Stimulated activated CD8-positive, alpha-beta memory T cell treated with anti-CD3 and anti-CD28 coated beads, Interleukin-15, amount 100 ng/mL, for 24 hours (primary cell): Measurements from ENCODE around the gene MRPL51.

Source experiments
- DNase-seq: peaks from one replicate; pipeline ENCODE4 v3.0.0-alpha.2; 2020; ENCODE audit warnings: low read depth

Gene MRPL51

GRCh38 chr12:6461401-6462233 lies 31.4 kb downstream of the MRPL51 start:
- DNase-seq = no peak

GRCh38 chr12:6460751-6461371 lies 32.2 kb downstream of the MRPL51 start:
- no peak for DNase-seq

- no peak for DNase-seq
Observed at GRCh38 chr12:6459004-6459337, 34.1 kb downstream of the MRPL51 start.

- no peak for DNase-seq
Observed at GRCh38 chr12:6458281-6459003, 34.6 kb downstream of the MRPL51 start.

GRCh38 chr12:6457220-6457945 lies 35.7 kb downstream of the MRPL51 start:
- DNase-seq = no peak

GRCh38 chr12:6452944-6453630 lies 40.0 kb downstream of the MRPL51 start:
- no peak for DNase-seq

GRCh38 chr12:6452245-6452943 lies 40.7 kb downstream of the MRPL51 start:
- DNase-seq = no peak

GRCh38 chr12:6451348-6452244 lies 41.5 kb downstream of the MRPL51 start, which contains the start of gene TAPBPL:
TSS of gene TAPBPL (plus strand) at chr12:6452042. CDS start at chr12:6452249, 207 bp downstream.
- no peak for DNase-seq

- no peak for DNase-seq
Observed at GRCh38 chr12:6450869-6451347, 42.2 kb downstream of the MRPL51 start.

GRCh38 chr12:6450091-6450868 lies 42.8 kb downstream of the MRPL51 start:
- DNase-seq = no peak

- DNase-seq = no peak
Observed at GRCh38 chr12:6444704-6445688, 48.1 kb downstream of the MRPL51 start, which contains the start of gene CD27. TSS of gene CD27 (plus strand) at chr12:6444955. CDS start at chr12:6445096, 141 bp downstream.

GRCh38 chr12:6444031-6444430 lies 49.0 kb downstream of the MRPL51 start:
- DNase-seq = no peak

- no peak for DNase-seq
Observed at GRCh38 chr12:6443361-6443983, 49.6 kb downstream of the MRPL51 start.

- no peak for DNase-seq
Observed at GRCh38 chr12:6442836-6443235, 50.2 kb downstream of the MRPL51 start.
